Parathyroid adenoma (tissue), 2 donors: ENCODE measurements around the gene ATP7B.
A peak's percentile ranks its signal among the peaks of the same experiment; 100 is the strongest.

Experiments used
- H2AFZ ChIP-seq: fragments of 300-600 bp; sonication (generic); one replicate; pipeline ENCODE4 v1.7.0; 2017; ENCODE audit warnings: antibody characterized with exemption, mild to moderate bottlenecking
- H3K27ac ChIP-seq: fragments of 300-600 bp; sonication (generic); one replicate; pipeline ENCODE4 v1.7.0; 2017
- H3K27me3 ChIP-seq: fragments of 300-600 bp; sonication (generic); one replicate; pipeline ENCODE4 v1.7.0; 2017; ENCODE audit warnings: low read length; ENCODE audit not compliant: control insufficient read depth, insufficient read depth
- H3K36me3 ChIP-seq: fragments of 300-600 bp; sonication (generic); one replicate; pipeline ENCODE4 v1.7.0; 2017; ENCODE audit warnings: low read length; ENCODE audit not compliant: control insufficient read depth, insufficient read depth
- H3K4me1 ChIP-seq: fragments of 300-600 bp; sonication (generic); one replicate; pipeline ENCODE4 v1.7.0; 2017; ENCODE audit warnings: control low read depth
- H3K4me2 ChIP-seq: fragments of 300-600 bp; sonication (generic); one replicate; pipeline ENCODE4 v1.7.0; 2017; ENCODE audit warnings: low read length
- H3K4me3 ChIP-seq: fragments of 300-600 bp; sonication (generic); one replicate; pipeline ENCODE4 v1.7.0; 2017; ENCODE audit warnings: low read depth, low read length
- H3K79me2 ChIP-seq: fragments of 300-600 bp; sonication (generic); one replicate; pipeline ENCODE4 v1.7.0; 2017; ENCODE audit warnings: control low read depth
- H3K9ac ChIP-seq: fragments of 300-600 bp; sonication (generic); one replicate; pipeline ENCODE4 v1.7.0; 2017; ENCODE audit warnings: mild to moderate bottlenecking
- H3K9me3 ChIP-seq: fragments of 300-600 bp; sonication (generic); one replicate; pipeline ENCODE4 v1.7.0; 2017; ENCODE audit warnings: low read length; ENCODE audit not compliant: control insufficient read depth
- TF ChIP-seq, protein P1 (sequence below): fragments of 300-600 bp; sonication (generic); IDR thresholded peaks from one replicate; pipeline ENCODE4 v1.7.0; 2017; ENCODE audit warnings: antibody characterized with exemption, mild to moderate bottlenecking
- donor health status: primary hyperparathyroidism.

Gene ATP7B

DNA sequence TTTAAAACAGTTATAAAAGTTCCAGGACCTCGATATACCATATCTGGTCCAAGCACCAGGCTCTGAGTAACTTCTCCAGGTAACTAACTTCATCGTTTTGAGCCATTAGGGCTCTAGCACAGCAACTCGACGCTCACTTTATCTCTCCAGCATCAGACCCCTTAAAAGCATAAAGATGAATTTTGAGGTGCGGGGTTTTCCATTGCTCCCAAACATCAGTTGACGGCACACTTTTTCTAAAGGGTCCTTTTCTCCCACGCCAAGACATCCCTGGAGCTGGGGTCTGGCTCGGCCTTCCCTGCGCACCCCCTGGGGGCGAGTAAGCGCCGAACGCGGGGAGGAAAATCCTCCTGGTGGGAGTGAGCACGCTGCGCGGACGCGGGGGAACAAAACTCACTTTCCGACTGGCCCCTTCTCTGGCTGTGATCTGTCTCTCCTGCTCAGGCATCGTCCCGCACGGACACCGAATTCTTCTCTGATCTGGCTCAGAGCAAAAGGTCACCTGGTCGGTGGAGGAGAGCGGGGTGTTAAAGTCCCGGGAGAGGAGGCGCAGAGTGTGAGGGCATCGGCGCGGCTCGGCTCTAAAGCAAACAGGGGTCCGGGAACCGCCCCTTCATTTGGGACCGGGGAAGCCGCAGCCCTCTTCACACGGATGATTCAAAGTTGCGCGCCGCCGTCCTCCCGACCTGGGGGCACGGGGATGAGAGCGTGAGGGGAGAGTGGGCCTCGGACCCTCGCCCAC, at the start of gene ATP7B:
ATP7B (minus strand) TSS at position 561 of the 742 bp plus-strand sequence; CDS start at position 448, 113 bp downstream.
- Histone ChIP-seq H3K9ac (no peak within 1 kb of the TSS), H3K27ac (peak within 1 kb of the TSS; percentile 74), H3K4me1 (no peaks in the 10 kb centered on the region), H3K27me3 (no peaks in the 10 kb centered on the region), H2AFZ (peak within 1 kb of the TSS; percentile 89), H3K36me3 (no peaks in the 10 kb centered on the region), H3K79me2 (peaks cover 4% of the 10 kb centered on the region), H3K9me3 (no peaks in the 10 kb centered on the region), H3K4me2 (peak within 1 kb of the TSS; percentile 81), H3K4me3 (peak within 1 kb of the TSS; percentile 89)
- TF ChIP-seq, protein P1, sequence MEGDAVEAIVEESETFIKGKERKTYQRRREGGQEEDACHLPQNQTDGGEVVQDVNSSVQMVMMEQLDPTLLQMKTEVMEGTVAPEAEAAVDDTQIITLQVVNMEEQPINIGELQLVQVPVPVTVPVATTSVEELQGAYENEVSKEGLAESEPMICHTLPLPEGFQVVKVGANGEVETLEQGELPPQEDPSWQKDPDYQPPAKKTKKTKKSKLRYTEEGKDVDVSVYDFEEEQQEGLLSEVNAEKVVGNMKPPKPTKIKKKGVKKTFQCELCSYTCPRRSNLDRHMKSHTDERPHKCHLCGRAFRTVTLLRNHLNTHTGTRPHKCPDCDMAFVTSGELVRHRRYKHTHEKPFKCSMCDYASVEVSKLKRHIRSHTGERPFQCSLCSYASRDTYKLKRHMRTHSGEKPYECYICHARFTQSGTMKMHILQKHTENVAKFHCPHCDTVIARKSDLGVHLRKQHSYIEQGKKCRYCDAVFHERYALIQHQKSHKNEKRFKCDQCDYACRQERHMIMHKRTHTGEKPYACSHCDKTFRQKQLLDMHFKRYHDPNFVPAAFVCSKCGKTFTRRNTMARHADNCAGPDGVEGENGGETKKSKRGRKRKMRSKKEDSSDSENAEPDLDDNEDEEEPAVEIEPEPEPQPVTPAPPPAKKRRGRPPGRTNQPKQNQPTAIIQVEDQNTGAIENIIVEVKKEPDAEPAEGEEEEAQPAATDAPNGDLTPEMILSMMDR, result no peak

DNA sequence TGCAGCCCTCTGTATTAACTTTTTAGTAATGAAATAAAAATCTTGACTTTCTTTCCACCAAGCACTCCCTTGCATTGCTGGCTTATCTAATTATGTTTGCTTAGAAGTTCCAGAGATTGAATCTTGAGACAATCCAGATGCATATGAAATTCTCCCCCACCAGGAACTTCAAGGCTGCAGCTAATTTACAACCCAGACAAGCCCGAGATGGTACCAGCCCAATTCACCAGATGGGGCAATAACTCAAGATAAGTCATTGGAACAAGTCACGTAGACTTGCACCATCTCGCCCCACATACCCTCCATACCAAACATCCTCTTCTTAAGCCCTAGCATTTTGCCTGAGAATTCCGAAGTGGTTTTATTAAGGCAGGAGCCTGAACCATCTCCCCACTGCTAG, 42.2 kb upstream of the ATP7B start:
- Histone ChIP-seq H3K9me3 (no peaks in the 10 kb centered on the region), H3K27me3 (no peaks in the 10 kb centered on the region), H3K4me3 (no peak overlapping the region), H3K36me3 (no peaks in the 10 kb centered on the region), H3K9ac (no peak overlapping the region), H2AFZ (no peak overlapping the region), H3K79me2 (no peaks in the 10 kb centered on the region), H3K4me2 (no peak overlapping the region), H3K27ac (no peak overlapping the region), H3K4me1 (no peaks in the 10 kb centered on the region)
- TF ChIP-seq, protein P1, result no peak

DNA sequence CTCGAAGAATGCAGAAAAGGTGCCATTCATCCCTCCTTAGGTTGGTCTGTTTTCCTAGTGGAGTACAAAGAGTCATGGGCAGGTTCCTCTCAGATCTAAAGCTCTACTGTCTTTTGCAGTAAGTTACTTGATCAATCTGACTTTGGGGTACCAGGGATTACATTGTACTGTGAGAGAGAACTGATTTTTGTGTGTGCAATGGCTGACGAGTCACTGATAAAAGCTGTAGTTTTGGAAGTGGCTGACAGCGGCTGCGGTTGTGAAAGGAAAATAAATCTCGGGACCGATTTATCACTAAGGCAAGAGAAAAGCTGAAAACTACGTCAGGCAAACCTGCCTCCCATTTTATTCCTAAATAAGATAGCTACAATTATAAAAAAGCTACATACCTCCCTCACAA, 40.1 kb upstream of the ATP7B start:
- no peaks in the 10 kb centered on the region for H3K4me1 ChIP-seq
- no peak overlapping the region for H3K4me2 ChIP-seq
- TF ChIP-seq, protein P1, result no peak
- no peaks in the 10 kb centered on the region for H3K9me3 ChIP-seq
- no peaks in the 10 kb centered on the region for H3K36me3 ChIP-seq
- H3K9ac ChIP-seq, result no peak overlapping the region
- H3K27ac ChIP-seq, result no peak overlapping the region
- no peak overlapping the region for H3K4me3 ChIP-seq
- no peaks in the 10 kb centered on the region for H3K27me3 ChIP-seq
- H2AFZ ChIP-seq, result no peak overlapping the region
- H3K79me2 ChIP-seq, result no peaks in the 10 kb centered on the region

DNA sequence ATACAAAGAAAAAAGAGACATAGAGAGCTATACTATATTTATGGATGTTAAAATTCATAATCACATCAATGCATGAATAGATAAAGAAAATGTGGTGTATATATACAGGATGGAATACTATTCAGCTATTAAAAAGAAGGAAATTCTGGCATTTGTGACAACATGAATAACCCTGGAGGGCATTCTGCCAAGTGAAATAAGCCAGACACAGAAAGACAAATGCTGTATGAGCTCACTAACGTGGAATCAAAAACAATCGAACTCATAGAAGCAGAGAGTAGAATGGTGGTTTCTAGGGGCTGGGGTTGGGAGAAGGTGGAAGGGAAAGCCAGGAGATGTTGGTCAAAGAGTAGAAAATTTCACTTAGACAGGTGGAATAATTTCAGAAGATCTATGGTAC, 37.3 kb upstream of the ATP7B start:
- H3K27ac ChIP-seq, result no peak overlapping the region
- no peak overlapping the region for H3K9ac ChIP-seq
- TF ChIP-seq, protein P1, result no peak
- H3K9me3 ChIP-seq, result no peaks in the 10 kb centered on the region
- H3K4me1 ChIP-seq, result no peaks in the 10 kb centered on the region
- H3K4me2 ChIP-seq, result no peak overlapping the region
- H3K36me3 ChIP-seq, result no peaks in the 10 kb centered on the region
- no peak overlapping the region for H2AFZ ChIP-seq
- H3K79me2 ChIP-seq, result no peaks in the 10 kb centered on the region
- H3K4me3 ChIP-seq, result no peak overlapping the region
- H3K27me3 ChIP-seq, result no peaks in the 10 kb centered on the region

DNA sequence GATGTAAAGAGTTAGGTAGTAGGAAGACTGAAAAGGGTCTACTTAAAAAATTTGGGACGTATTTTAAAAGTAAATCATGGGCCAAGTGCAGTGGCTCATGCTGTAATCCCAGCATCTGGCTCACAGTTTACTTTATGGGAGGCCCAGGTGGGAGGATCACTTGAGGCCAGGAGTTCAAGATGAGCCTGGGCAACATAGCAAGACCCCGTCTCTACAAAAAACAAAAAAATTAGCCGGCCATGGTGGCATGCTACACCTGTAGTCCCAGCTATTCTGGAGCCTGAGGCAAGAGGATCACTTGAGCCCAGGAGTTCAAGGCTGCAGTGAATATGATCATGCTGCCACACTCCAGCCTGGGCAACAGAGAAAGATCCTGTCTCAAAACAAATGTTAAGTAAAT, 36.2 kb upstream of the ATP7B start:
- H3K4me1 ChIP-seq, result no peaks in the 10 kb centered on the region
- H3K9me3 ChIP-seq, result no peaks in the 10 kb centered on the region
- no peaks in the 10 kb centered on the region for H3K36me3 ChIP-seq
- H2AFZ ChIP-seq, result no peak overlapping the region
- TF ChIP-seq, protein P1, result no peak
- no peak overlapping the region for H3K4me2 ChIP-seq
- no peaks in the 10 kb centered on the region for H3K79me2 ChIP-seq
- no peak overlapping the region for H3K4me3 ChIP-seq
- H3K27ac ChIP-seq, result no peak overlapping the region
- H3K9ac ChIP-seq, result no peak overlapping the region
- no peaks in the 10 kb centered on the region for H3K27me3 ChIP-seq
